Stomach smooth muscle (tissue), 2 donors: Measurements from ENCODE around the gene MRPL46.

Experiments
- H3K27ac ChIP-seq: one replicate; pipeline ENCODE4 v1.7.0; 2013; ENCODE audit warnings: mild to moderate bottlenecking, low read length, inconsistent platforms
- H3K27me3 ChIP-seq, 2 donors: one replicate each; pipeline ENCODE4 v1.7.0; 2013; ENCODE audit warnings: low read length in 2 of 2; ENCODE audit not compliant: insufficient read depth in 2 of 2, control insufficient read depth in 1 of 2
- H3K36me3 ChIP-seq, 2 donors: one replicate each; pipeline ENCODE4 v1.7.0; 2013; ENCODE audit warnings: low read length in 2 of 2; ENCODE audit not compliant: control insufficient read depth in 2 of 2, insufficient read depth in 2 of 2
- H3K4me1 ChIP-seq: one replicate; pipeline ENCODE4 v1.7.0; 2013; ENCODE audit warnings: low read length; ENCODE audit not compliant: control insufficient read depth, insufficient read depth
- H3K4me3 ChIP-seq, 2 donors: one replicate each; pipeline ENCODE4 v1.7.0; 2013; ENCODE audit warnings: low read length in 2 of 2
- H3K9ac ChIP-seq, 2 donors: one replicate each; pipeline ENCODE4 v1.7.0; 2013; ENCODE audit warnings: low read length in 2 of 2, mild to moderate bottlenecking in 1 of 2
- H3K9me3 ChIP-seq, 2 donors: one replicate each; pipeline ENCODE4 v1.7.0; 2013; ENCODE audit warnings: low read length in 2 of 2; ENCODE audit not compliant: control insufficient read depth in 2 of 2
- donor health status: healthy.
- donor health status: Pancreatic carcinoma.

Gene MRPL46

DNA sequence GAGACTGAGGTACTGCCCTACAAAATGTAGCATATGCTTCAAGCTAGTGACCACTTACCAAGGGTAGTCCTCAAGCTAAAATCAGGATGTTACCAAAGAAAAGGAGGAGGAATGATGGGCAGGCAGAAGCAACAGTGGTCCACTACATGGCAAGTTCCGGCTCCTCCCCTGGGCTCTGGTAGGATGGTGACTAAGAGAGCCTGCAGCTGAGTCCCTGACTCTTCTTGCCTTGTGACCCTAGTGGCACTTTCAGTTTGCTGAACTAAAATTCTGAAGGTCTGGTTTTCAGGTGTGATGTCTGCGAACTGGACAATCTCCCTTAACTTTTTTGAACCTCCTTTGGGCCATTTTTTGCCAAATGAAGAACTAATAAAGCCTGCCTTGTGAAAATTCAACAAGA, 40.9 kb downstream of the MRPL46 start:
- H3K27ac ChIP-seq = no peak overlapping the region
- H3K4me1 ChIP-seq = no peaks in the 10 kb centered on the region
- no peaks in the 10 kb centered on the region for H3K36me3 ChIP-seq
- no peak overlapping the region for H3K9ac ChIP-seq
- no peak overlapping the region for H3K4me3 ChIP-seq
- H3K27me3 ChIP-seq = peaks cover 0 to 8% of the 10 kb centered on the region in 2 donors
- no peaks in the 10 kb centered on the region for H3K9me3 ChIP-seq

DNA sequence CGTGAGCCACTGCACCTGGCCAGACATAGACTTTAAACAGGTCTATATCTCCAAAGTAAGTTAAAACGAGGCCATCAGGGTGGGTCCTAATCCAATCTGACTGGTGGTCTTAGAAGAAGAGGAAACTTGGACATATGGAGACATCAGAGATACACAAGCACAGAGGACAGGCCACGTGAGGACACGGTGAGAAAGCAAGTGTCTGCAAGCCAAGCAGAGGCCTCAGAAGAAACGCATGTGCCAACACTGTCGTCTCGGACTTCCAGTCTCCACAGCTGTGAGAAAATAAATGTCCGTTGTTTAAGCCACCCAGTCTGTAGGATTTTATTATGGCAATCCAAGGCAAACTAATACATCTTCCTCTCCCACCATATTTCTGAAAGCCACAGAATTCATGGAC, 43.9 kb downstream of the MRPL46 start:
- no peaks in the 10 kb centered on the region for H3K4me1 ChIP-seq
- no peak overlapping the region for H3K9ac ChIP-seq
- H3K36me3 ChIP-seq = no peaks in the 10 kb centered on the region
- no peaks in the 10 kb centered on the region for H3K9me3 ChIP-seq
- H3K27ac ChIP-seq = no peak overlapping the region
- peaks cover 0 to 2% of the 10 kb centered on the region in 2 donors for H3K27me3 ChIP-seq
- no peak overlapping the region for H3K4me3 ChIP-seq

DNA sequence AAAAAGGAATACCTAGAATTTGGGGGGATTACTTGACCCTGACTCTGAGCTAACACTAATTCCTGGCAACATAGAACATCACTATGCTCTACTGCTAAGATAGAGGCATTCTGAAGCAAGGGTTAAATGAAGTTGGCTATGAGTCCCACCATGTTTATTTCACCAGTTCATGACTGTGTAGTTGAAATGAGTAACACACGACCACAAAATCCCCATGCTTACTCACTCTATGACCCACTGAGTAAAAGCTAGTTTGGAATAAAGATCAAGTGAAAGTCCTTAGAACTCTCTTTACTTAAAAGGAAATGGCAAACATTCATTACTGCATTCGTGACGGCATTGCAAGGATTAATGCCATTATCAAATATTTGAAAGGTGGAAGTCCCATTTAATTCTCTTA, 47.4 kb downstream of the MRPL46 start:
- H3K4me1 ChIP-seq = no peaks in the 10 kb centered on the region
- no peak overlapping the region for H3K4me3 ChIP-seq
- no peaks in the 10 kb centered on the region for H3K36me3 ChIP-seq
- no peaks in the 10 kb centered on the region for H3K9me3 ChIP-seq
- H3K27ac ChIP-seq = no peak overlapping the region
- H3K27me3 ChIP-seq = peaks cover 0 to 4% of the 10 kb centered on the region in 2 donors
- H3K9ac ChIP-seq = no peak overlapping the region
